ENCODE results near the gene PCCA. TPM values are rescaled to one million over a fixed set of nuclear protein-coding genes. Genes with fewer than 3 reads are reported as not detected.

Gene PCCA
- total RNA-seq, 2 donors from 2014 or later = 19.6 to 38.6 TPM

GRCh38 chr13:100333141-100333540 is 244.2 kb downstream of the PCCA start:
- H3K4me3 ChIP-seq = no peak overlapping the region
- no peaks in the 10 kb centered on the region for H3K27me3 ChIP-seq
- H3K9me3 ChIP-seq = peaks cover 0 to 9% of the 10 kb centered on the region in 2 donors
- no peaks in the 10 kb centered on the region for H3K4me1 ChIP-seq
- DNase-seq (ENCODE audit: low spot score) = no peak
- H3K36me3 ChIP-seq = peaks cover 10% of the 10 kb centered on the region
- no peak overlapping the region for H3K27ac ChIP-seq
- no peak for TF ChIP-seq CTCF (IDR thresholded peaks at IDR 0.05)

- H3K27me3 ChIP-seq = no peaks in the 10 kb centered on the region
- TF ChIP-seq CTCF (IDR thresholded peaks at IDR 0.05) = no peak
- peaks cover 0 to 9% of the 10 kb centered on the region in 2 donors for H3K9me3 ChIP-seq
- no peak overlapping the region for H3K27ac ChIP-seq
- peaks cover 10% of the 10 kb centered on the region for H3K36me3 ChIP-seq
- no peaks in the 10 kb centered on the region for H3K4me1 ChIP-seq
- DNase-seq (ENCODE audit: low spot score) = no peak
- H3K4me3 ChIP-seq = no peak overlapping the region
Observed at GRCh38 chr13:100334214-100334613, 245.3 kb downstream of the PCCA start.

- H3K36me3 ChIP-seq = peaks cover 4% of the 10 kb centered on the region
- H3K9me3 ChIP-seq = peaks cover 0 to 9% of the 10 kb centered on the region in 2 donors
- no peak for DNase-seq (ENCODE audit: low spot score)
- no peak overlapping the region for H3K27ac ChIP-seq
- H3K4me3 ChIP-seq = no peak overlapping the region
- H3K4me1 ChIP-seq = no peaks in the 10 kb centered on the region
- no peaks in the 10 kb centered on the region for H3K27me3 ChIP-seq
- TF ChIP-seq CTCF (IDR thresholded peaks at IDR 0.05) = no peak
Observed at GRCh38 chr13:100336795-100337516, 248.1 kb downstream of the PCCA start.

- H3K9me3 ChIP-seq = peaks cover 0 to 9% of the 10 kb centered on the region in 2 donors
- H3K27me3 ChIP-seq = no peaks in the 10 kb centered on the region
- H3K27ac ChIP-seq = no peak overlapping the region
- no peak for DNase-seq (ENCODE audit: low spot score)
- TF ChIP-seq CTCF (IDR thresholded peaks at IDR 0.05) = no peak
- no peak overlapping the region for H3K4me3 ChIP-seq
- H3K36me3 ChIP-seq = peaks cover 4% of the 10 kb centered on the region
- H3K4me1 ChIP-seq = no peaks in the 10 kb centered on the region
Observed at GRCh38 chr13:100338275-100338674, 249.4 kb downstream of the PCCA start.

- Histone ChIP-seq H3K27ac (no peak overlapping the region), H3K4me3 (no peak overlapping the region), H3K36me3 (no peaks in the 10 kb centered on the region), H3K4me1 (no peaks in the 10 kb centered on the region), H3K27me3 (no peaks in the 10 kb centered on the region), H3K9me3 (peaks cover 0 to 6% of the 10 kb centered on the region in 2 donors)
- DNase-seq (ENCODE audit: low spot score) = no peak
- TF ChIP-seq CTCF (IDR thresholded peaks at IDR 0.05) = no peak
Observed at GRCh38 chr13:100339411-100339940, 250.6 kb downstream of the PCCA start.
